Hepatic stellate cell (primary cell): ENCODE data around the gene MYO1D.
"Not testable (repeated sequence)": the region's sequence is repeated elsewhere in the genome, so short reads cannot be mapped to it uniquely, and the experiment has no call there.

Experiments
- DNase-seq: peaks from one replicate; pipeline ENCODE4 v3.0.0; 2011; ENCODE audit warnings: low spot score

MYO1D gene

GRCh38 chr17:32671896-32672295 lies 205.0 kb downstream of the MYO1D start:
- DNase-seq = no peak

GRCh38 chr17:32664936-32665583 lies 211.9 kb downstream of the MYO1D start:
- no peak for DNase-seq

- no peak for DNase-seq
These were observed 216.4 kb downstream of the MYO1D start for GRCh38 chr17:32660496-32660985.

- DNase-seq = peak; percentile 63
These were observed 217.5 kb downstream of the MYO1D start for GRCh38 chr17:32659419-32659842.

GRCh38 chr17:32658470-32659418 lies 218.2 kb downstream of the MYO1D start:
- DNase-seq = no peak

GRCh38 chr17:32656886-32657285 lies 220.0 kb downstream of the MYO1D start:
- DNase-seq = no peak

GRCh38 chr17:32654324-32654723 lies 222.6 kb downstream of the MYO1D start:
- DNase-seq = no peak

- no peak for DNase-seq
These were observed 225.8 kb downstream of the MYO1D start for GRCh38 chr17:32651084-32651483.

- no peak for DNase-seq
These were observed 228.5 kb downstream of the MYO1D start for GRCh38 chr17:32648450-32648849.

- DNase-seq = no peak
These were observed 230.0 kb downstream of the MYO1D start for GRCh38 chr17:32646941-32647340.

- not testable (repeated sequence) for DNase-seq
These were observed 235.4 kb downstream of the MYO1D start for GRCh38 chr17:32641514-32641913.

- DNase-seq = no peak
These were observed 240.2 kb downstream of the MYO1D start for GRCh38 chr17:32636598-32637218.

- no peak for DNase-seq
These were observed 242.8 kb downstream of the MYO1D start for GRCh38 chr17:32634167-32634566.

- DNase-seq = no peak
These were observed 245.4 kb downstream of the MYO1D start for GRCh38 chr17:32631341-32632096.

GRCh38 chr17:32629563-32630190 lies 247.2 kb downstream of the MYO1D start:
- DNase-seq = no peak

GRCh38 chr17:32628271-32629044 lies 248.5 kb downstream of the MYO1D start:
- no peak for DNase-seq

GRCh38 chr17:32627239-32627996 lies 249.5 kb downstream of the MYO1D start:
- peak; percentile 15 for DNase-seq

- DNase-seq = no peak
These were observed 250.5 kb downstream of the MYO1D start for GRCh38 chr17:32626379-32626791.

- no peak for DNase-seq
These were observed 251.0 kb downstream of the MYO1D start for GRCh38 chr17:32625971-32626370.

GRCh38 chr17:32623196-32623595 lies 253.7 kb downstream of the MYO1D start:
- no peak for DNase-seq
